Testis (tissue), 3 donors: ENCODE data around the gene PTPRC. TPM values are rescaled to one million over a fixed set of nuclear protein-coding genes. Genes with fewer than 3 reads are reported as not detected.

ENCODE experiments used
- DNase-seq: peaks from one replicate; pipeline ENCODE4 v3.0.0-alpha.2; 2019
- H3K27ac ChIP-seq, 2 donors: fragments of 200-600 bp; sonication (generic); one replicate each; pipeline ENCODE4 v1.5.1; 2019
- H3K27me3 ChIP-seq: fragments of 200-600 bp; sonication (generic); one replicate; pipeline ENCODE4 v1.5.1; 2019
- H3K36me3 ChIP-seq: fragments of 200-600 bp; sonication (generic); one replicate; pipeline ENCODE4 v1.5.1; 2017; ENCODE audit warnings: low read depth; ENCODE audit errors: missing control alignments
- H3K4me1 ChIP-seq: fragments of 200-600 bp; sonication (generic); one replicate; pipeline ENCODE4 v1.5.1; 2019
- H3K4me3 ChIP-seq, 2 donors: fragments of 200-600 bp; sonication (generic); one replicate each; pipeline ENCODE4 v1.5.1; 2017 to 2019
- H3K9me3 ChIP-seq: fragments of 200-600 bp; sonication (generic); one replicate; pipeline ENCODE4 v1.5.1; 2017
- POLR2A ChIP-seq: fragments of 450-650 bp; IDR thresholded peaks from one replicate; pipeline ENCODE4 v1.6.1; 2017; ENCODE audit warnings: antibody characterized with exemption, mild to moderate bottlenecking, moderate library complexity
- WGBS, 2 donors: methylation state at CpG; one replicate each; pipeline ENCODE4 v1.1.5; 2018; 5-methylcytosine and 5-hydroxymethylcytosine counted together
- intact Hi-C: fragments of 100-400 bp; cut with DNase I; formaldehyde crosslinking; loops from one replicate; pipeline ENCODE4 v1.15.1; 2023; ENCODE audit warnings: low total_unique reads
- polyA plus RNA-seq: library from polyadenylated mRNA; stranded (reverse); fragments of 350-450 nt; fragmentation: Illumina TruSeq; extraction: RNeasy Lipid Tissue Mini Kit (QIAGEN cat#74804); gene quantifications from one replicate; pipeline ENCODE4 v1.2.3, GENCODE V29; 2014; ENCODE audit warnings: low read depth, low replicate concordance; ENCODE audit not compliant: insufficient read depth
- total RNA-seq, 2 donors: library from RNA; depleted of rRNA; stranded (reverse); fragments of >200 nt; gene quantifications; one replicate each; pipeline ENCODE4 v1.2.3, GENCODE V29; 2016
- TF ChIP-seq, protein P1 (sequence below), 3 experiments: fragments of 450-650 bp in 2 of 3; fragments of 200-600 bp in 1 of 3; sonication (generic) in 1 of 3; IDR thresholded peaks; one replicate each; pipeline ENCODE4 v1.5.1; 2016 to 2019; ENCODE audit warnings: antibody characterized with exemption in 3 of 3, mild to moderate bottlenecking in 2 of 3, moderate library complexity in 1 of 3

PTPRC gene
- total and polyA plus RNA-seq, 3 donors from 2014 or later, result 5.1 to 10.8 (median 9.7) TPM

GRCh38 chr1:198674009-198674408 lies 35.2 kb downstream of the PTPRC start:
- no peaks in the 10 kb centered on the region for H3K4me1 ChIP-seq
- H3K27ac ChIP-seq, result no peak overlapping the region
- DNase-seq, result no peak
- no peaks in the 10 kb centered on the region for H3K9me3 ChIP-seq
- intact Hi-C loops, result no loop called here
- no peaks in the 10 kb centered on the region for H3K36me3 ChIP-seq
- 95 to 96% methylated on average over 2 of the region's 2 CpGs for WGBS, 2 donors
- no peak overlapping the region for H3K4me3 ChIP-seq
- H3K27me3 ChIP-seq, result no peaks in the 10 kb centered on the region
- TF ChIP-seq POLR2A, result no peak
- TF ChIP-seq, protein P1, sequence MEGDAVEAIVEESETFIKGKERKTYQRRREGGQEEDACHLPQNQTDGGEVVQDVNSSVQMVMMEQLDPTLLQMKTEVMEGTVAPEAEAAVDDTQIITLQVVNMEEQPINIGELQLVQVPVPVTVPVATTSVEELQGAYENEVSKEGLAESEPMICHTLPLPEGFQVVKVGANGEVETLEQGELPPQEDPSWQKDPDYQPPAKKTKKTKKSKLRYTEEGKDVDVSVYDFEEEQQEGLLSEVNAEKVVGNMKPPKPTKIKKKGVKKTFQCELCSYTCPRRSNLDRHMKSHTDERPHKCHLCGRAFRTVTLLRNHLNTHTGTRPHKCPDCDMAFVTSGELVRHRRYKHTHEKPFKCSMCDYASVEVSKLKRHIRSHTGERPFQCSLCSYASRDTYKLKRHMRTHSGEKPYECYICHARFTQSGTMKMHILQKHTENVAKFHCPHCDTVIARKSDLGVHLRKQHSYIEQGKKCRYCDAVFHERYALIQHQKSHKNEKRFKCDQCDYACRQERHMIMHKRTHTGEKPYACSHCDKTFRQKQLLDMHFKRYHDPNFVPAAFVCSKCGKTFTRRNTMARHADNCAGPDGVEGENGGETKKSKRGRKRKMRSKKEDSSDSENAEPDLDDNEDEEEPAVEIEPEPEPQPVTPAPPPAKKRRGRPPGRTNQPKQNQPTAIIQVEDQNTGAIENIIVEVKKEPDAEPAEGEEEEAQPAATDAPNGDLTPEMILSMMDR (IDR thresholded peaks at IDR 0.05), result no peak

- no peaks in the 10 kb centered on the region for H3K36me3 ChIP-seq
- no peaks in the 10 kb centered on the region for H3K27me3 ChIP-seq
- intact Hi-C loops, result no loop called here
- DNase-seq, result no peak
- no peaks in the 10 kb centered on the region for H3K9me3 ChIP-seq
- TF ChIP-seq POLR2A, result no peak
- TF ChIP-seq, protein P1 (IDR thresholded peaks at IDR 0.05), result no peak
- WGBS, 2 donors, result 83 to 91% methylated on average over 1 of the region's 1 CpG
- H3K27ac ChIP-seq, result no peak overlapping the region
- no peak overlapping the region for H3K4me3 ChIP-seq
- no peaks in the 10 kb centered on the region for H3K4me1 ChIP-seq
These were observed 37.4 kb downstream of the PTPRC start for GRCh38 chr1:198676253-198676652.

GRCh38 chr1:198677027-198677426 lies 38.2 kb downstream of the PTPRC start:
- no peak for DNase-seq
- 54 to 64% methylated on average over 1 of the region's 1 CpG for WGBS, 2 donors
- no peaks in the 10 kb centered on the region for H3K27me3 ChIP-seq
- no peak overlapping the region for H3K27ac ChIP-seq
- intact Hi-C loops, result no loop called here
- H3K9me3 ChIP-seq, result no peaks in the 10 kb centered on the region
- H3K4me3 ChIP-seq, result no peak overlapping the region
- no peaks in the 10 kb centered on the region for H3K4me1 ChIP-seq
- TF ChIP-seq POLR2A, result no peak
- TF ChIP-seq, protein P1 (IDR thresholded peaks at IDR 0.05), result no peak
- no peaks in the 10 kb centered on the region for H3K36me3 ChIP-seq

GRCh38 chr1:198677871-198678270 lies 39.0 kb downstream of the PTPRC start:
- no peaks in the 10 kb centered on the region for H3K36me3 ChIP-seq
- no peaks in the 10 kb centered on the region for H3K4me1 ChIP-seq
- TF ChIP-seq, protein P1 (IDR thresholded peaks at IDR 0.05), result no peak
- no peak for DNase-seq
- H3K27ac ChIP-seq, result no peak overlapping the region
- no peaks in the 10 kb centered on the region for H3K9me3 ChIP-seq
- no peaks in the 10 kb centered on the region for H3K27me3 ChIP-seq
- H3K4me3 ChIP-seq, result no peak overlapping the region
- WGBS, 2 donors, result 79 to 85% methylated on average over 2 of the region's 2 CpGs
- intact Hi-C loops, result no loop called here

DNA sequence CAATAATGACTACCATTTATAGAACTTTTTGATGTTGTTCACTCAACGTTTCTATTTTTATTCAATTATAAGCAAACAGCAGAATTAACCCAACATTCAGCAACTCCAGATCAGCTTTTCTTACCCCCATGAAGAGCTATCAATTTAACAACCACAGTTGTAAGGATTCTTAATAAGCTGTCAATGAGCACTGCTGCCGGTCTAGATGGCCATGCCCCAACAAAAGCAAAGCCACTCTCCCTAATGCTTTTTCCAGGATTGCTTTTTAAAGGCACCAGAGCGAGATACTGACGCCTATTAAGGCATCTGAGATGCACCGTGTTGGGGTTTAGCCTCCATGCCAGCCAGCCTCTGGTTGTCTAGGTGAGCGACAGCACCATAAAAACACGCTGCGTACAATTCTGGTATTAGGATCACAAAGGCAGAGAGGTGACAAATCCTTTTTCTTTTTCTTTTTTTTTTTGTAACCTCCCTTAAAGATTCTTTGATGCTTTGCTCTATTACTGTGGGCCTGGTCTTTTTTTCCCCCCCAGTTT lies 39.5 kb downstream of the PTPRC start:
- DNase-seq, result no peak
- TF ChIP-seq, protein P1 (IDR thresholded peaks at IDR 0.05), result no peak
- TF ChIP-seq POLR2A, result no peak
- intact Hi-C loops, result no loop called here
- Histone ChIP-seq H3K36me3 (no peaks in the 10 kb centered on the region), H3K4me3 (no peak overlapping the region), H3K27me3 (no peaks in the 10 kb centered on the region), H3K4me1 (no peaks in the 10 kb centered on the region), H3K27ac (no peak overlapping the region), H3K9me3 (no peaks in the 10 kb centered on the region)
- 51 to 72% methylated on average over 8 of the region's 8 CpGs for WGBS, 2 donors
